Ramos (cell line): ENCODE results near the gene NEDD4L.

ENCODE experiments used
- in situ Hi-C: fragments of 300-500 bp; cut with MboI; formaldehyde crosslinking; loops from one replicate; pipeline ENCODE4 v1.14.3; 2022; ENCODE audit warnings: low sequenced_read_pairs; ENCODE audit not compliant: unreplicated experiment

The NEDD4L gene

DNA sequence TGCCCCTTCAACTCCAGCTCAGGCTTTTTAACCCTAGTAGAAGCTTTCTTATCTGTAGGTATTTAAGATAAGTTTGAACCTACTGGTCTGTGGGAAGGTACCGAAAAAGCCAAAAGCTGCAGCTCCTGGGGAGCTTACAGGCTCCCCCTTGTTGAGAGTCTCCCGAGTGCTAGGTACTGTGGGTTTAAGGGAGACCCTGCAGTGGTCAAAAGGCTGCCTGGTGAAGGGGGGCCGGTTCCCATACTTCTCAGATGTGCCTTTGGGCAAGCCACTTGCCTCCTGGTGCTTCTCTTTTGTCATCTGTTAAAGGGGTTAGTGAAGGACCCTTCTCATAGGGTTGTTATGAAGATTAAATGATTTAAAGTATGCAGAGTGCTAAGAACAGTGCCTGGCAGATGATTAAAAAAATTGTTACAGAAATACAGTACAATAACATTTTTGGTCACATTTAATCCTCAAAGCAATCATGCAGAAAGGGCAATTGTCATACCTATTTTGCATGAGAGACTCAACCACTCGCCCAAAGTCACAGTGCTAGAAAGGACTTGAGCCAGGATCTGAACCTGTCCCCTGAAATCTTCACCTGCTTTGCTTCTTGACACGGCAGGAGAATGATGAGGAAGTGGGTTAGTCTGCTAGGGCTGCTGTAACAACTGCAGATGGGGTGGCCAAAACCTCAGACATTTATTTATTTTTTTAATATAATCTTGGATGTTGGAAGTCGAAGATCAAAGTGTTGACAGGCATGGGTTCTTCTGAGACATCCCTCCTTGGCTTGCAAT is 62.5 kb downstream of the NEDD4L start:
- in situ Hi-C loops, result loop anchor here (25.0 kb wide), 1 partner anchor 219 kb away; no protein-coding TSS in a partner anchor

DNA sequence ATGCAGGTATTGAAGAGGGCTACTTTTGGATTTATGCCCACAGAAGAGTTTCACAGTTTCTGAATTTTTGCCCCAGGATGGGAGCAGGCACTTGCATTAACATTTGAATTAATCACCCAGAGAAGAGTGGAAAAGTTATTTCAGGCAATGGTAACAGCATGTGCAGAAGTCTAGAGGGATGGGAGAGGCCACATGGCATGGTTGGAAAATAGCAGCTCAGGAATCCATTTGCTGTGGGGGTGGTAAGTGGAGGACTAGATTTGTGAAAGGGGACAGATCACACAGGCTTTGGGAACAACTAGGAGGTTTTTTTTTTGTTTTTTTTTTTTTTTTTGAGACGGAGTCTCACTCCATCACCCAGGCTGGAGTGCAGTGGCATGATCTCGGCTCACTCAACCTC is 65.2 kb downstream of the NEDD4L start:
- in situ Hi-C loops, result loop anchor here (25.0 kb wide), 1 partner anchor 222 kb away; no protein-coding TSS in a partner anchor

- in situ Hi-C loops, result loop anchor here (25.0 kb wide), 1 partner anchor 223 kb away; no protein-coding TSS in a partner anchor
These were observed 66.4 kb downstream of the NEDD4L start for GRCh38 chr18:58110398-58110797.

DNA sequence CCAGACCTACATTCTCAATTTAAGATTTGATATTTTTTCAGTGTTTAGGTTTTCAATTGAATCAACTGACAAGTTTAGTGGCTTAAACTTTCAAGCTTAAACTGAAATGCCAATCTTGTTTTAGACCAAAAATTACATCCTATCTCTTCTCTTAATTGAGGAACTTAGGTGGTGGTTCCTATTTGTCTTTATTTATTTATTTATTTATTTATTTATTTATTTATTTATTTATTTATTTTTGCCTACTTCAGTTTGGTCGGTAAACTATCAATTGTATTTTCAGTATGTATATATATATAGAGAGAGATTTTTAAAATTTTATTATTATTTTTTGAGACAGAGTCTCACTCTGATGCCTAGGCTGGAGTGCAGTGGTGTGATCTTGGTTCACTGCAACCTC is 68.1 kb downstream of the NEDD4L start:
- in situ Hi-C loops, result loop anchor here (25.0 kb wide), 1 partner anchor 225 kb away; no protein-coding TSS in a partner anchor

DNA sequence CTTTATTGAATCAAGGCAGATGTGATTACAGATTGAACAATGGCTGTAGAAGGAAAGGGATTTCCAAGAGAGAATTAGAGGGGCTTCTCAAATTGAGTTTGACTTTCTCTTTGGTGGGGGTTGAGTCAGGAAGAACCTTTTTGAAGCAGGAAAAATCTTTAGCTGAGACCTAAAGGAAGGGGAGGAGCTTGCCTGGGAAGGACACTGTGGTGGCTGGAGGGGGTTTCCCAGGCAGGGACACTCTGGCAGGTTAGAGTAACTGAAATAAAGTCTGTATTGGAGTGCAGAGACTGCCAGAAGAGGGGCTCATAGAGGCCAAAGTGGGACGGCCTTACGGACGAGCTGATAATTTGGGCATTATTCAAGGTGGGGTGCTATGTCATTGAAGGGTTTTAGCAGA is 69.3 kb downstream of the NEDD4L start:
- in situ Hi-C loops, result loop anchor here (25.0 kb wide), 1 partner anchor 226 kb away; no protein-coding TSS in a partner anchor

DNA sequence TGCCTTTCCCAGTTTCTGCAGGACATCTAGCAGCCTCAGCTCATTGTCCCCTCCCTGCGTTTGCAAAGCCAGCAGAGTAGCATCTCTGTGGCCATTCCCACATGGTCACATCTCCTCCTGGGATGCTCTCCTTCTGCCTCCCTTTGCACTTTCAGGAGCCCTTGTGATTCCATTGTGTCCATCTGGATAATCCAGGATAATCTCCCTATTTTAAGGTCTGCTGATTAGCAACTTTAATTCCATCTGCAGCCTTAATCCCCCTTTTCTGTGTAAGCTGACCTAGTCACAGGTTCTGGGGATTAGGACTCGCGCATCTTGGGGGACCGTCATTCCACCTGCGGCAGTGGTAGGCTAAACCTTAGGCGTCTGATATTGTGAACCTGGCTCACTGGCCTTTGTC is 70.7 kb downstream of the NEDD4L start:
- in situ Hi-C loops, result loop anchor here (25.0 kb wide), 1 partner anchor 227 kb away; no protein-coding TSS in a partner anchor

GRCh38 chr18:58116818-58117217 is 72.8 kb downstream of the NEDD4L start:
- in situ Hi-C loops, result loop anchor here (25.0 kb wide), 1 partner anchor 230 kb away; no protein-coding TSS in a partner anchor

GRCh38 chr18:58117786-58118403 is 73.9 kb downstream of the NEDD4L start:
- in situ Hi-C loops, result loop anchor here (25.0 kb wide), 1 partner anchor 231 kb away; no protein-coding TSS in a partner anchor

- in situ Hi-C loops, result loop anchor here (25.0 kb wide), 1 partner anchor 231 kb away; no protein-coding TSS in a partner anchor
These were observed 74.5 kb downstream of the NEDD4L start for GRCh38 chr18:58118536-58118935.

- in situ Hi-C loops, result loop anchor here (25.0 kb wide), 1 partner anchor 233 kb away; no protein-coding TSS in a partner anchor
These were observed 75.8 kb downstream of the NEDD4L start for GRCh38 chr18:58119819-58120218.

- in situ Hi-C loops, result loop anchor here (25.0 kb wide), 1 partner anchor 237 kb away; no protein-coding TSS in a partner anchor
These were observed 80.4 kb downstream of the NEDD4L start for GRCh38 chr18:58124475-58124874.

- in situ Hi-C loops, result loop anchor here (25.0 kb wide), 1 partner anchor 88 kb away; the partner anchor contains the start of gene NEDD4L
These were observed 81.2 kb downstream of the NEDD4L start for GRCh38 chr18:58125183-58125582.

- in situ Hi-C loops, result loop anchor here (25.0 kb wide), 1 partner anchor 88 kb away; the partner anchor contains the start of gene NEDD4L
These were observed 81.7 kb downstream of the NEDD4L start for GRCh38 chr18:58125756-58126155.

- in situ Hi-C loops, result loop anchor here (25.0 kb wide), 1 partner anchor 91 kb away; the partner anchor contains the start of gene NEDD4L
These were observed 84.7 kb downstream of the NEDD4L start for GRCh38 chr18:58128381-58129374.

DNA sequence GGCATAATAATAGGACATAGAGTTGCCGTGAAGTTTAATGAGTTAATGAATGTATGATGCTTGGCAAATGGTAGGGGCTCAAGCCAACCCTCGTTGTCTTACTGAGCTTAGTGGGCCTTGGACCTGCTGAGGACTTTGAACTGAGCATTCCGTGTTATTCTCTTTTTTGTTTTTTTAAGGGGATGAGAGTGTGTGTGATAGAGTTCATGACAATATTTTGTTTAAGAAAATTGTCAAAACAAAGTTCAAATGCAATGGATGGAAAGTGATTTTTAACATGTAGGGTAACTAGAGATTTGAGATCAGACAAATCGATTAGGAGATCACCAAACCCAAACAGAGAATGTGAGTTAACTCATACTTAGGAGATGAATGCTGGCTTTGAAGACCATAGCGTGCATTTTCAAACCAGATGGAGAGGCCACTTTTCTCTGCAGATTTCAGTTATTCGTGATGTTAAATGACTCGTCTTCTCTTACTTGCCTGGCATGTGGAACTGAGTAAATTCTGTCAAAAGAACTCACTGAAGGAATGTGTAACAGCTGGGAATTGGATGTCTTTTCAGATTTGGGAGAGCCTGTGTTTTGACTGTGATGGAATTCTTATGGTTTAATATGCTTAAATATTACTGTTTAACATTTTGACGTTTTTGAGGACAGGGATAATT is 88.7 kb downstream of the NEDD4L start:
- in situ Hi-C loops, result loop anchor here (25.0 kb wide), 1 partner anchor 95 kb away; the partner anchor contains the start of gene NEDD4L

DNA sequence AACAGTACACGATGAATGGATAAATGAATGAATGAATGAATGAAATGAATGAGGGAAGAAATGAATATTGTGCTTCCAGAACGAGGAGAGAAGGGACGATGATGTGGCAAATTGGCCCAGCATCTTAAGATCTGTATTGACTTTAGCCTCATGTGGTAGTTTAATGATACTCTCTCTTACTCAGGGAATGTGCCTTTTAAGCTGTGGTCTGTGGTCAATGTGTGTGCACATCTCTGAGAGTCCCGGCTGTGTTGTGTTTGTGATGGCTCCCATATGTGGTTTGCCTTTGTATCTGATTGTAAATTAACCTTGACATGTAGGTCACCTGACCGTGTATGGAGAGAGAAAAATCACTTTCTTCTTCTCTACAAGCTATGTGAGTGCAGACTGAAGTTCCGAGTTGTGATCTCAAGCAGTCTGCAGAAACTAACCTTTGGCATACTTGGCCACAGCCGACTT is 91.2 kb downstream of the NEDD4L start:
- in situ Hi-C loops, result loop anchor here (25.0 kb wide), 1 partner anchor 98 kb away; the partner anchor contains the start of gene NEDD4L

DNA sequence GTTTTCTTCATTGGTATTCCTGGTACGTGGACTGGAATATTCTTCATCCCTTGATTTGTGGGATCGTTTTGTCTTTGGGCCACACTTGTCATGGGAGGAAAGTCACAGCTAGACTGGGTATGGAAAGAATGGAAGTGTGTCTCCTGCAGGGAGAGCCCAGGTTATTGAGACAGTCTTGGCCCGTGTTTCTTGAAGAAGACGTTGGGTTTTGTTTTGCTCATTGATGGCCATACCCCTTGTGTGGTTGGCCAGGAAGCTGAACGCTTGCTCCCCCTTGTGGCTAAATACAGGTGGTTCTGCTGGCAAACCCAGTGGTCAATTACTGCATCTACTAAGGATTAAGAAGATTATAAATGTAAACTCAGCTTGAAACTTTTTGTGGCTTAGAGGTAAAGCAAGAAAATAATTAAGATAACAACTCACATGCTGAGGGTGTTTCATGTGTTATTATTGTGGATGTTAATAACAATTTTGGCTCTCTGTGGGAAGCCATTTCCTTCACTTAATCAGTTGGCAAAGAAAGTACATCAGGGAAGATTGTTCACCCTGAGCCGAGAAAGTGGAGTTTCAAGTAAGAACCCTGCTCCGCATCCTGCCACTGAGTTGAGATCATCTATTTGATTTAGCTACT is 91.8 kb downstream of the NEDD4L start:
- in situ Hi-C loops, result loop anchor here (25.0 kb wide), 1 partner anchor 99 kb away; the partner anchor contains the start of gene NEDD4L

- in situ Hi-C loops, result loop anchor here (25.0 kb wide), 1 partner anchor 100 kb away; the partner anchor contains the start of gene NEDD4L
These were observed 92.9 kb downstream of the NEDD4L start for GRCh38 chr18:58136879-58137278.
